ENCODE measurements around the gene ATP5F1C.

- TF ChIP-seq EZH2phosphoT487 (IDR thresholded peaks at IDR 0.05; ENCODE audit: borderline replicate concordance) (no peak), POLR2A (IDR thresholded peaks at IDR 0.05; ENCODE audit: borderline replicate concordance, extremely low read depth, insufficient read depth, insufficient read length) (no peak), CTCF (IDR thresholded peaks at IDR 0.05 in 2 of 3, conservative IDR thresholded peaks at IDR 0.05 in 1 of 3; ENCODE audit: borderline replicate concordance in 1 of 3, insufficient read depth in 1 of 3, low read depth in 2 of 3, low read length in 2 of 3) (no peak), REST (IDR thresholded peaks at IDR 0.05; ENCODE audit: low read depth) (no peak), RAD21 (IDR thresholded peaks at IDR 0.05; ENCODE audit: low read depth) (no peak), EZH2 (IDR thresholded peaks at IDR 0.05) (no peak), CBX3 (IDR thresholded peaks at IDR 0.05; ENCODE audit: low read depth) (no peak), SIN3A (IDR thresholded peaks at IDR 0.05; ENCODE audit: low read depth) (no peak), POLR2AphosphoS5 (IDR thresholded peaks at IDR 0.05; ENCODE audit: low read depth, low read length) (no peak), ATF3 (IDR thresholded peaks at IDR 0.05) (no peak), ZNF274 (IDR thresholded peaks at IDR 0.05; ENCODE audit: low read depth, low read length) (no peak), JUND (IDR thresholded peaks at IDR 0.05) (no peak)
Measured at GRCh38 chr10:7804216-7804615, 16.2 kb downstream of the ATP5F1C start.
